Epithelial cell of proximal tubule (primary cell): ENCODE results near the gene ROR1. TPM values are rescaled to one million over a fixed set of nuclear protein-coding genes. Genes with fewer than 3 reads are reported as not detected.

Source experiments
- DNase-seq: peaks from one replicate; pipeline ENCODE4 v3.0.0-alpha.2; 2011; ENCODE audit warnings: low read depth
- H3K4me3 ChIP-seq: 2 replicates; pipeline ENCODE4 v1.5.1; 2011; ENCODE audit warnings: low read depth, mild to moderate bottlenecking, low read length
- total RNA-seq: library from RNA; depleted of rRNA; stranded (reverse); fragments of >200 nt; gene quantifications from 2 replicates; pipeline ENCODE4 v1.2.3, GENCODE V29; 2015
- TF ChIP-seq, protein P1 (sequence below): conservative IDR thresholded peaks from 2 replicates; pipeline ENCODE4 v1.5.1; 2012; ENCODE audit warnings: low read depth, mild to moderate bottlenecking, low read length

ROR1 gene
- total RNA-seq, 1 donor from 2014 or later: 5.9 TPM

- TF ChIP-seq, protein P1, sequence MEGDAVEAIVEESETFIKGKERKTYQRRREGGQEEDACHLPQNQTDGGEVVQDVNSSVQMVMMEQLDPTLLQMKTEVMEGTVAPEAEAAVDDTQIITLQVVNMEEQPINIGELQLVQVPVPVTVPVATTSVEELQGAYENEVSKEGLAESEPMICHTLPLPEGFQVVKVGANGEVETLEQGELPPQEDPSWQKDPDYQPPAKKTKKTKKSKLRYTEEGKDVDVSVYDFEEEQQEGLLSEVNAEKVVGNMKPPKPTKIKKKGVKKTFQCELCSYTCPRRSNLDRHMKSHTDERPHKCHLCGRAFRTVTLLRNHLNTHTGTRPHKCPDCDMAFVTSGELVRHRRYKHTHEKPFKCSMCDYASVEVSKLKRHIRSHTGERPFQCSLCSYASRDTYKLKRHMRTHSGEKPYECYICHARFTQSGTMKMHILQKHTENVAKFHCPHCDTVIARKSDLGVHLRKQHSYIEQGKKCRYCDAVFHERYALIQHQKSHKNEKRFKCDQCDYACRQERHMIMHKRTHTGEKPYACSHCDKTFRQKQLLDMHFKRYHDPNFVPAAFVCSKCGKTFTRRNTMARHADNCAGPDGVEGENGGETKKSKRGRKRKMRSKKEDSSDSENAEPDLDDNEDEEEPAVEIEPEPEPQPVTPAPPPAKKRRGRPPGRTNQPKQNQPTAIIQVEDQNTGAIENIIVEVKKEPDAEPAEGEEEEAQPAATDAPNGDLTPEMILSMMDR: no peak
- no peak overlapping the region for H3K4me3 ChIP-seq
Measured at GRCh38 chr1:64117492-64117891, 343.7 kb downstream of the ROR1 start.

GRCh38 chr1:64121766-64122385 lies 348.1 kb downstream of the ROR1 start:
- no peak overlapping the region for H3K4me3 ChIP-seq
- TF ChIP-seq, protein P1: no peak
- DNase-seq: peak; percentile 76

More at GRCh38 chr1:64117492-64117891, 343.7 kb downstream of the ROR1 start:
- no peak for DNase-seq

GRCh38 chr1:64122588-64122987 lies 348.8 kb downstream of the ROR1 start:
- H3K4me3 ChIP-seq: no peak overlapping the region
- DNase-seq: no peak
- TF ChIP-seq, protein P1: peak; percentile 6

GRCh38 chr1:64124704-64125440 lies 351.1 kb downstream of the ROR1 start:
- no peak for DNase-seq
- TF ChIP-seq, protein P1: no peak
- H3K4me3 ChIP-seq: no peak overlapping the region

DNA sequence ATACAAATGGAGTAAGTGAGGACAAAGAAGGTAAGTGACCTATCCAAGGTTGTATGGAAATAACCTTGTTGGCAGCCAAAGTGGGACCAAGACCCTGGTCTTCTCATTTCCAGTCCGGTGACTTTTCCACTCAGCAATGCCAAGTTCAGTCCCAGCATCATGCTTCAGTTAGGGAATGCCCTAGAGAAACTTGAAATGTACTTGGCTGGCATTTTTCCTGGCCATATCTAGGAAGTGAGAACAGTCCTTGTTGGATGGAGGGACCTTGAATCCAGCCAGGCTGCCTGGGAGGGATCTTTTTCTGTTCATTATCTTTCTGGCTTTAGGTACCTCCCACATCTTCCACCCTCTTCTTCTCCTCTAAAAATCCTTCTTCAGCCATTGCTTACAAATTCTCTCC lies 352.8 kb downstream of the ROR1 start:
- TF ChIP-seq, protein P1: no peak
- H3K4me3 ChIP-seq: no peak overlapping the region
- DNase-seq: no peak

DNA sequence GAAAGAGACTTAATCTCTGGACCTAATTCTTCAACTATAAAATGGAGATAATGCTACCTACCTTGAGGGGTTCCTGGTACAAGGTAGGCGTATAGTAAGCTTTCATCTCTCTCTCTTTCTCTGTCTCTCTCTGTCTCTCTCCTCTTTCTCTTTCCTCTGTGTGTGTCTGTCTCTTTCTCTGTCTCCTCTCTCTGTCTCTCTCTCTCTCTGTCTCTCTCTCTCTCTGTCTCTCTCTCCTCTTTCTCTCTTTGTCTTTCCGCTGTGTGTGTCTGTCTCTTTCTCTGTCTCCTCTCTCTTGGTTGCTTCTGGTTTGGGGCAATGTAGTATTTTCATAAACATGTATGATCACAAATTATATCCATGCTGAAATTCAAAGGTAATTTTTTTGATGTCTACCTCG lies 353.5 kb downstream of the ROR1 start:
- no peak overlapping the region for H3K4me3 ChIP-seq
- TF ChIP-seq, protein P1: no peak
- no peak for DNase-seq
